Upper lobe of right lung (tissue), 1 donor: ENCODE measurements around the gene L1CAM. TPM values are rescaled to one million over a fixed set of nuclear protein-coding genes. Genes with fewer than 3 reads are reported as not detected.

ENCODE experiments used
- ATAC-seq: fragments of 200-7000 bp; cut with Tn5 transposase; one replicate; pipeline ENCODE4 v1.9.1; 2020; ENCODE audit warnings: mild to moderate bottlenecking, moderate library complexity
- DNase-seq: peaks from one replicate; pipeline ENCODE4 v3.0.0-alpha.2; 2020
- H3K27ac ChIP-seq: fragments of 200-600 bp; one replicate; pipeline ENCODE4 v1.8.0; 2022
- H3K27me3 ChIP-seq: fragments of 200-600 bp; one replicate; pipeline ENCODE4 v1.8.0; 2022; ENCODE audit warnings: mild to moderate bottlenecking
- H3K36me3 ChIP-seq: fragments of 200-600 bp; one replicate; pipeline ENCODE4 v1.8.0; 2022
- H3K4me1 ChIP-seq: fragments of 200-600 bp; one replicate; pipeline ENCODE4 v1.8.0; 2022
- H3K4me3 ChIP-seq: fragments of 200-600 bp; one replicate; pipeline ENCODE4 v1.8.0; 2022; ENCODE audit warnings: mild to moderate bottlenecking
- H3K9me3 ChIP-seq: fragments of 200-600 bp; one replicate; pipeline ENCODE4 v1.8.0; 2022
- CTCF ChIP-seq: fragments of 200-600 bp; IDR thresholded peaks from one replicate; pipeline ENCODE4 v1.8.0; 2022; ENCODE audit warnings: antibody characterized with exemption
- intact Hi-C: fragments of 100-400 bp; cut with DNase I; formaldehyde crosslinking; loops from one replicate; pipeline ENCODE4 v1.11.0; 2022
- total RNA-seq: library from RNA; stranded (reverse); fragmentation: NEBNext Ultra II Directional; extraction: Animal tissue kit (Norgen Biotek cat#: 25700); gene quantifications from one replicate; pipeline ENCODE4 v1.2.1, GENCODE V29; 2021
- donor health status: DM: no; HTN: yes; CAD: no; lungs with severe emphysema.

L1CAM gene
- total RNA-seq, 1 donor from 2014 or later, result 1.2 TPM

GRCh38 chrX:153897899-153898298, 11.9 kb upstream of the L1CAM start:
- intact Hi-C loops, result no loop called here
- DNase-seq (no peak), ATAC-seq (no peak)

GRCh38 chrX:153889123-153889522, 3.1 kb upstream of the L1CAM start:
- H3K27ac ChIP-seq, result no peak overlapping the region

More at GRCh38 chrX:153897899-153898298, 11.9 kb upstream of the L1CAM start:
- no peak for TF ChIP-seq CTCF
- Histone ChIP-seq H3K36me3 (no peaks in the 10 kb centered on the region), H3K27ac (no peak overlapping the region), H3K27me3 (no peaks in the 10 kb centered on the region), H3K9me3 (no peaks in the 10 kb centered on the region), H3K4me1 (no peaks in the 10 kb centered on the region), H3K4me3 (no peak overlapping the region)

GRCh38 chrX:153888344-153888743, 2.4 kb upstream of the L1CAM start:
- DNase-seq, result no peak
- intact Hi-C loops, result no loop called here
- Histone ChIP-seq H3K4me1 (no peaks in the 10 kb centered on the region), H3K9me3 (no peaks in the 10 kb centered on the region), H3K27ac (no peak overlapping the region), H3K4me3 (no peak overlapping the region), H3K27me3 (peaks cover 12% of the 10 kb centered on the region), H3K36me3 (no peaks in the 10 kb centered on the region)
- no peak for ATAC-seq
- TF ChIP-seq CTCF, result no peak

More at GRCh38 chrX:153889123-153889522, 3.1 kb upstream of the L1CAM start:
- TF ChIP-seq CTCF, result no peak
- Histone ChIP-seq H3K36me3 (no peaks in the 10 kb centered on the region), H3K9me3 (no peaks in the 10 kb centered on the region), H3K4me3 (no peak overlapping the region), H3K27me3 (peaks cover 12% of the 10 kb centered on the region), H3K4me1 (no peaks in the 10 kb centered on the region)
- intact Hi-C loops, result no loop called here
- ATAC-seq (no peak), DNase-seq (no peak)

- Histone ChIP-seq H3K36me3 (no peaks in the 10 kb centered on the region), H3K4me3 (no peak overlapping the region), H3K4me1 (no peaks in the 10 kb centered on the region), H3K27me3 (peaks cover 12% of the 10 kb centered on the region), H3K9me3 (no peaks in the 10 kb centered on the region), H3K27ac (no peak overlapping the region)
- ATAC-seq (no peak), DNase-seq (no peak)
- intact Hi-C loops, result no loop called here
- no peak for TF ChIP-seq CTCF
These were observed 1.4 kb upstream of the L1CAM start for GRCh38 chrX:153887385-153887784.

GRCh38 chrX:153886915-153887314, 942 bp upstream of the L1CAM start:
- Histone ChIP-seq H3K27me3 (peaks cover 12% of the 10 kb centered on the region), H3K4me1 (no peaks in the 10 kb centered on the region), H3K4me3 (no peak overlapping the region), H3K9me3 (no peaks in the 10 kb centered on the region), H3K27ac (no peak overlapping the region), H3K36me3 (no peaks in the 10 kb centered on the region)
- TF ChIP-seq CTCF, result no peak
- intact Hi-C loops, result no loop called here
- ATAC-seq (no peak), DNase-seq (no peak)

GRCh38 chrX:153885208-153885787, 675 bp downstream of the L1CAM start:
- Histone ChIP-seq H3K9me3 (no peaks in the 10 kb centered on the region), H3K4me3 (no peak overlapping the region), H3K36me3 (no peaks in the 10 kb centered on the region), H3K27ac (no peak overlapping the region), H3K27me3 (peaks cover 12% of the 10 kb centered on the region), H3K4me1 (no peaks in the 10 kb centered on the region)
- intact Hi-C loops, result no loop called here
- TF ChIP-seq CTCF, result no peak
- ATAC-seq, result no peak
- DNase-seq, result no peak
